DOHH2 (cell line): ENCODE measurements around the gene ALAS1.
A peak's percentile ranks its signal among the peaks of the same experiment; 100 is the strongest.

Experiments used
- H3F3A ChIP-seq: fragments of 200-600 bp; sonication (generic), shearing (Covaris generic); 2 replicates; pipeline ENCODE4 v1.6.0; 2016; ENCODE audit warnings: antibody characterized with exemption, mild to moderate bottlenecking; ENCODE audit not compliant: control insufficient read depth, insufficient read depth
- H3K27ac ChIP-seq: fragments of 200-600 bp; sonication (generic); 2 replicates; pipeline ENCODE4 v1.5.1; 2014; ENCODE audit warnings: low read depth, mild to moderate bottlenecking, low read length, moderate library complexity
- H3K27me3 ChIP-seq: fragments of 200-600 bp; sonication (generic); 2 replicates; pipeline ENCODE4 v1.6.1; 2014; ENCODE audit warnings: mild to moderate bottlenecking, low read length, mixed read lengths; ENCODE audit not compliant: control insufficient read depth
- H3K36me3 ChIP-seq: fragments of 200-600 bp; sonication (generic); 2 replicates; pipeline ENCODE4 v1.6.1; 2014; ENCODE audit warnings: mild to moderate bottlenecking, low read length, moderate library complexity, mixed read lengths; ENCODE audit not compliant: control insufficient read depth
- H3K4me1 ChIP-seq: fragments of 200-600 bp; sonication (generic); 2 replicates; pipeline ENCODE4 v1.6.1; 2014; ENCODE audit warnings: mild to moderate bottlenecking, low read length, mixed read lengths; ENCODE audit not compliant: control insufficient read depth
- H3K4me2 ChIP-seq: fragments of 200-600 bp; sonication (generic); 2 replicates; pipeline ENCODE4 v1.6.0; 2014; ENCODE audit warnings: mild to moderate bottlenecking, low read length, moderate library complexity
- H3K4me3 ChIP-seq: fragments of 200-600 bp; sonication (generic); 2 replicates; pipeline ENCODE4 v1.5.1; 2014; ENCODE audit warnings: mild to moderate bottlenecking, low read length, mixed read lengths
- H3K79me2 ChIP-seq: fragments of 200-600 bp; sonication (generic); 2 replicates; pipeline ENCODE4 v1.6.1; 2014; ENCODE audit warnings: mild to moderate bottlenecking, low read length, mixed read lengths; ENCODE audit not compliant: control insufficient read depth
- H3K9me2 ChIP-seq: fragments of 200-600 bp; sonication (generic); replicated peaks from 2 replicates; pipeline ENCODE4 v1.6.1; 2014; ENCODE audit warnings: mild to moderate bottlenecking, low read length, mixed read lengths; ENCODE audit not compliant: control insufficient read depth
- H3K9me3 ChIP-seq: fragments of 200-600 bp; sonication (generic); 2 replicates; pipeline ENCODE4 v1.6.1; 2014; ENCODE audit warnings: antibody characterized with exemption, low read length, mixed read lengths; ENCODE audit not compliant: control insufficient read depth, insufficient read depth
- H4K20me1 ChIP-seq: fragments of 200-600 bp; sonication (generic); 2 replicates; pipeline ENCODE4 v1.6.0; 2014; ENCODE audit warnings: low read depth, mild to moderate bottlenecking, antibody characterized with exemption, low read length, moderate library complexity; ENCODE audit not compliant: control insufficient read depth, insufficient read depth
- CTCF ChIP-seq: fragments of 200-600 bp; sonication (generic); IDR thresholded peaks from one replicate; pipeline ENCODE4 v1.5.1; 2014; ENCODE audit warnings: antibody characterized with exemption, mild to moderate bottlenecking, low read depth, low read length; ENCODE audit not compliant: poor library complexity, severe bottlenecking
- EZH2phosphoT487 ChIP-seq: fragments of 200-600 bp; sonication (generic); IDR thresholded peaks from 2 replicates; pipeline ENCODE4 v1.6.1; 2017; ENCODE audit warnings: borderline replicate concordance, mild to moderate bottlenecking, antibody characterized with exemption, low read length, moderate library complexity, mixed read lengths

ALAS1 gene

GRCh38 chr3:52243791-52244628 lies 46.0 kb downstream of the ALAS1 start:
- H3K4me3 ChIP-seq: 0 out of 2 replicates have a peak overlapping the region, but pooled peaks have one; percentile 62
- no peak overlapping the region for H3K27ac ChIP-seq
- H3K4me2 ChIP-seq: peak overlapping the region; percentile 61

GRCh38 chr3:52245322-52246263 lies 47.6 kb downstream of the ALAS1 start, which contains the start of gene PPM1M:
Gene PPM1M, plus strand, starts transcription at chr3:52245759. Its CDS starts 66 bp downstream, at chr3:52245825.
- Histone ChIP-seq H3K9me3 (no peaks in the 10 kb centered on the region), H3K4me3 (peak within 1 kb of the TSS; percentile 62), H3K27me3 (peaks cover 16% of the 10 kb centered on the region), H3K79me2 (peaks cover under 1% of the 10 kb centered on the region; the same call in 1 of the 2 replicates), H3K27ac (no peak within 1 kb of the TSS), H3K36me3 (peaks cover 21% of the 10 kb centered on the region), H4K20me1 (no peaks in the 10 kb centered on the region), H3F3A (peaks cover 7% of the 10 kb centered on the region; the same call in 1 of the 2 replicates), H3K9me2 (no peaks in the 10 kb centered on the region), H3K4me2 (peak within 1 kb of the TSS; percentile 61), H3K4me1 (peaks cover 30% of the 10 kb centered on the region)
- TF ChIP-seq CTCF: no peak

More at GRCh38 chr3:52243791-52244628, 46.0 kb downstream of the ALAS1 start:
- Histone ChIP-seq H3K36me3 (peaks cover 12% of the 10 kb centered on the region), H3K79me2 (peaks cover 13% of the 10 kb centered on the region), H3K27me3 (peaks cover 16% of the 10 kb centered on the region), H3F3A (peaks cover 2% of the 10 kb centered on the region; the same call in 1 of the 2 replicates), H3K9me3 (no peaks in the 10 kb centered on the region), H3K9me2 (no peaks in the 10 kb centered on the region), H4K20me1 (no peaks in the 10 kb centered on the region), H3K4me1 (peaks cover 39% of the 10 kb centered on the region)
- TF ChIP-seq CTCF (no peak), EZH2phosphoT487 (no peak)

DNA sequence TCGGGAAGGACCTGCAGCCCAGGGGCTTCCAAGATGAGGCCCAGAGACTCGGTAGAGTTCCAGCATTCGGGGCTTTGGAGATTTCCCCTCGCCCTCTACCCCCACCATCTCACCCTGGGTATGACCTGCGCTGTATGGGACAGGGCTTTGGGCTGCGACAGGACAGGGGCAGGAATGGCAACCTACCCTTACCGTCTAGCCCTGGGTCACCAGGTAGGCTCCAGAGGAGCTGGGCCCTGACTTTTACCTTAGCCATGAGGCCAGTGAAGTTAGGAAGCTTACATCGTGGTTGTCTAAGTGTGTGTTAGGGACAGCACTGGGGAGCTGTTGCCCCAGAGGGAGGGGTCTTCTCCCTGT lies 48.3 kb downstream of the ALAS1 start:
- Histone ChIP-seq H3K9me2 (no peaks in the 10 kb centered on the region), H4K20me1 (no peaks in the 10 kb centered on the region), H3K27ac (no peak overlapping the region), H3K4me2 (peak overlapping the region; percentile 61), H3K4me3 (peak overlapping the region; percentile 62), H3K27me3 (peaks cover 16% of the 10 kb centered on the region), H3K36me3 (peaks cover 23% of the 10 kb centered on the region), H3K4me1 (peaks cover 26% of the 10 kb centered on the region), H3K79me2 (no peaks in the 10 kb centered on the region), H3F3A (peaks cover 10% of the 10 kb centered on the region; the same call in 1 of the 2 replicates), H3K9me3 (no peaks in the 10 kb centered on the region)
- TF ChIP-seq CTCF: no peak
- TF ChIP-seq EZH2phosphoT487: no peak
